ENCODE results near the gene FBXL7.

Gene FBXL7

DNA sequence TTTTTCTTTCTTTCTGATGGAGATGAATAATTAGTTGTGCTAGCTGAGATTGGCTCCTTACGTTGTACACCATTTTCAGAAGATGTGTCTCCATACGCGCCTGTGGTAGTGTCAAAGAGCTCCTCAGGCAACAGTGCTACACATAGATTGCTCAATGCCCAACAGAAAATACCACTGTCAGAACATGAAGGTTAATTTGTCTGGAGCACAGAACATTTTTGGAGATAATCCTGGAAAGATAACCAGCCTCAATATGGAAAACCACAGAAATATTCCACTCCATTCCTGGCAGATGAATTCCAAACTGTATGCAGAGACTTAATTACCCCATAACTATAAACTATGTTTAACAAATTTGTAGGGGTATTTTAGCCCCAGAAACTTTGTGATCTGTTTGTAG lies 446.0 kb downstream of the FBXL7 start:
- DNase-seq (ENCODE audit: low read depth) = no peak

DNA sequence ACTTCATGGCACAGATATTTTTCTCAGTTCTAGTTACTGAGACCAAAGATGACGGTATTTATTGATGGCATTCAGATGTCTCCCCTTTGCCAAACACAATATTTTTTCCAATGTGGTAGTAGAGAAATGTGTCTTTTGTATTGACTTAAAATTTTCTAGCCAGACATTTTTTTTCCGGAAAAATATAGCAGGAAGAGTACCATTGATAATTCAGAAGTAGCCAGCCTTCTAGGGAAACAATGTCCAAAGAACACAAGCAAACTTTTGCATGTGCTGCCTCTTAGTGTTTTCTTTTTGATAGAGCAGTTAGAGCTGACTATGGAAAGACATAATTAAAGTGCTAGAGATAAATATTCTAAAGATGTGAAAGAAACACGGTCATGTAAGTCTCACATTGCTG lies 448.2 kb downstream of the FBXL7 start:
- no peak for DNase-seq (ENCODE audit: low read depth)

DNA sequence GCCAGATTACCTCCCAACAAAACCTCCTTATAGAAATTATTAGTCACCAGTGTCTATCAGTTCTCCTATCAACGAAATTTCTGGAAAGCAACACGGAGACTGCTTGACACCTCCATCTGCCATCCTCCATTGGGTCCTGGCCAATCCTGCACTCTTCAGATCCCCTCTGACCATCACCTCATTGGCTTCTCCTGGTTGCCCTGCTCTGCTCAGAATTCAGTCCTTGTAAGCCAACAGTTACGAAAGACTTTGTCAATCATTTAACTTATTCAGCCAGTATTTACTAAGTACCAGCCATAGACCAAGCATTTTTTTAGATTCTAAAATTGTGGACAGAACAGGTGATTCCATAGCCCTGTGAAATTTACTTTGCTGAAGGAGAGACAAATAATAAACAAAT lies 451.1 kb downstream of the FBXL7 start:
- DNase-seq (ENCODE audit: low read depth) = no peak

DNA sequence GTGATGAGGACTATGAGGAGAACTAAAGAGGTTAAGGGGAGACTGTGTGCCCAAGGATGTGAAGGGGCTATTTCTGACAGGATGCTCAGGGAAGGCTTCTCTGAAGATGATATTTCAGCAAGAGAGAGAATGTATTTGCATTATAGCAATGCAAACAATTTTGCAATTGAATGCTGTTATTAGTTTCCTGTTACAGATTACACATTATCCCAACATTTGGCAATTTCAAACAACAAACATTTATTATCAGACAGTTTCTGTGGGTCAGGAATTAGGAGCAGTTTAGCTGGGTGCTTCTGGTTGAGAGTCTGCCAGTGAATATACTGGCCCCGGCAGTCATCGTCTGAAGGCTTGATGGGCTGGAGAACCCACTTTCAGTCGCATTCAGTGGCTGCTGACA lies 451.6 kb downstream of the FBXL7 start:
- no peak for DNase-seq (ENCODE audit: low read depth)

DNA sequence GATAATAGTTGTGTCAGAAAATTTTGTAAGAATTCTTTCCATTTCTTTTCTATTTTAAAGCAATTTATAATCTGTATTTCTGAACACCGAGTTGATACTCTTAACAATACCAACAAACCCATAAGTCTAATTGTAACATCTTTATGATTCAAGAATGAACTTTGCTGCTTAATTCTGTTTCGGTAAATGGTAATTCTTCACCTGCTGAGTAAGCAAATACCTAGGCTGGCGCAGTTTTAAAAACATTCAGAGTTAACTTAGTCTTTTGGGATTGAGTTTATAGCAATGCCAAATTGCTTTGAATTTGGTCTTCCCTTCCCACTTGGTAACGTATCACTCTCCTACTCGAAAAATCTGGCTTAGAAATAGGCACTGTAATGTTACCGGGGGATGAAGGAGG lies 456.6 kb downstream of the FBXL7 start:
- no peak for DNase-seq (ENCODE audit: low read depth)

DNA sequence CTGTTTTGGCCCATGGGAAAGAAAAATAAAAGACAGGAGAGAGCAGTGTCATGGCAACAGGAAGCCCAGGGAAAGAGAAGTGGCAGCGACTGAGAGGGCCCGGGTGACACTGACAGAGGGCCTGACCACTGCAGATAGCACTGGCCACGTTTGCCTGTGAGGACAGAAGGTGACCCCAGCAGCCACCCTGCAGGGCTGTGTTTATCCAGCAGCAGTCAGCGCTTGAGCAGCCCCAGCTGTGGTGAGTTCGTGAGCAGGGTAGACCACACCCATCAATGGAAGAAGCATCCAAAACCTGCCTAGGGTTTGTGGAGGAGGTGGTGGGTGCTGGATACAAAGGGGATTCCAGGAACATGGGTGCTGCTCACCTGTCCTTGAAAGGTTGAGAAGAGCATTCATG lies 457.1 kb downstream of the FBXL7 start:
- DNase-seq (ENCODE audit: low read depth) = no peak

DNA sequence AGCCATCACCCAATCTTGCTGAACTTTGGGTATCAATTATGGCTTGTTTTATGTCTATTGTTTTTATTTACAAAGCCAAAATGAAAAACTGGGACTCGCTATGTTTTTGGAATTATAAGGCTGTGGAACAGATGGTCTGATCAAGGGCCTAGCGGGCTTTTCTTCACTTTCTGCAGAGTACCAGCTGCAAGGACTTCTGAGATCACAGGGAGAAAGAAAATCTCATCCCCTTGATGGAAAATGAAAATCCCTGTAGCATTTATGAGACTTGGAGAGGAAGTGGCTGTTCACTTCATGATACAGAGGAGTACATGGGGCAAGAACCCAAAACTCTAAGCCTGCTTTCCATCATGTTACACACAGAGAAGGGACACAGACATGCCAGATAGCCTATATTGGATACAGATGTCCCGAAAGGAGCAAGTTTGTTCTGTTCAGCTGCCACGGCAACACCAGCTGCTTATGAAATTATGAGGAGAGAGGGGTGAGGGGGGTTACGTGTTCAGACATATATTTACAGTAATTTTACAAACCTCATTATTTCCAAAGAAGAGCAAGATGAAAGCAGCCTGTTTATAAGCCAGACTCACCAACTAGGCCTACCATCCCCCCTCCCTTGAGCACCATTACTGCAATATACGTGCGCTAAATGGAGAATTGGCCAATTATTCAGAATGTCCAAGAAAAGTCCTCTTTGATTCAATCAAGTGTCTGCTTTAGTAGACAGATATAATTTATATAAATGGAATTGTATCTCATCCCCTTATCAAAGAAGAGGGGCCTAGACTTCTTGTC lies 459.6 kb downstream of the FBXL7 start:
- no peak for DNase-seq (ENCODE audit: low read depth)

DNA sequence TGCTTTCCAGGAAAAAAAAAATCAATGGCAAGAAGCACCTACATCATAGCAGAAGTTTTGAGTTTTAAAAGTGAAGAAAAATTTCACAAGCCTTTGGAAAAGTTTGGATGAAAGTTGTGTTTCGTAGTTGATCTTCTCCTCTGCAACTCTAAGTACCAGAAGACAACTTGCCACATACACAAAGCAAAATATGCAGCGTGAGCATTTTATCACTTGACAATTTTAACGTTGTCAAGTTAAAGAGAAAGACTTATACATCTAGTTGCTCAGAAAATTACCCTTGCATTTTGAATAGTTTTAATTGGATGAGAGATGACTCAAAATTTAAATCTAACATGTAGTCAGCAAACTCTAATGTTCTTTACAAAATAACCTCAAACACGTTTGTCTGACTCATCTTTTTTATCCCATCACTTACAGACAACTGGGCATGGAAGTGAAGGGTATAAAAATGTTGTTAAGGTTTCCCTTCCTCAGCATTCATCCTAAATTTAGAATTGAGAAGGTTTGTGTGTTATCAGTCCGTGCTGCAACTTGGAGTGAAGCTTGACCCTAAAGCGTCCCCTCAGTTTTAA lies 466.2 kb downstream of the FBXL7 start:
- DNase-seq (ENCODE audit: low read depth) = no peak

DNA sequence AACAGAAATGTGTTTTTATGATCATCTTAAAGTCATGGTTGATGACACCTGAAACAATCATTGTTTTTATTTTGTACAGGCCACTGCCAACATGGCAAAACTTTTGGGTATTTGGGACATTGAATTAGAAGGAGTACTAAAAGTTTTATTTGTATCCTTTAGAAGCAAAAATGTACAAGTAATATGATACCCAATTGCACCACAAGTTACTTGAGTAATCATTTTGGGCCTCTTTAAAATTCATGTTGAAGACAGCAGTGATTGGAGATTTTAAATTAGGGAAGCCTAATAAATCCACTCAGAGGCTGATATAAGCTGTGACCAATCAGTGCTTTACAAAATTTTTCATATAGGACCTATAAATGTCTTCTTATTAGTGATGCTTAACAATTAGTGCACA lies 466.7 kb downstream of the FBXL7 start:
- no peak for DNase-seq (ENCODE audit: low read depth)

DNA sequence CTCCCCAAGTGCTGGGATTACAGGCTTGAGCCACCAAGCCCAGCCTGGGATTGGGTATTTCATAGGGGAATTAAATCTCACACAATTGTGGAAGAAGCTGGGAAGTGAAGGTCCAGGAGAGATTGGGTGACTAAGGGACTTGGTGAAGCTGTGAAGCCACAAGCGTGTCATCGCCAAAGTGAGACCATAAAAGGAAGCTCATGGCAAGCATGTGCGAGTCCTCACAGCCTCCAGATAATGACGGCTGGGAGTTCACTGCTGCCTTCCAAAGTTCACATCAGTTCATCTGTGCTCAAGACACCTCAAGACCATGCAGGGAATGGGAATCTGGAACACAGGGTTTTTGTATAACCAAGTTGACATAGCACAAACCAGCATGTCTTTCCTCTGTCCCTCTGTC lies 469.0 kb downstream of the FBXL7 start:
- DNase-seq (ENCODE audit: low read depth) = no peak

DNA sequence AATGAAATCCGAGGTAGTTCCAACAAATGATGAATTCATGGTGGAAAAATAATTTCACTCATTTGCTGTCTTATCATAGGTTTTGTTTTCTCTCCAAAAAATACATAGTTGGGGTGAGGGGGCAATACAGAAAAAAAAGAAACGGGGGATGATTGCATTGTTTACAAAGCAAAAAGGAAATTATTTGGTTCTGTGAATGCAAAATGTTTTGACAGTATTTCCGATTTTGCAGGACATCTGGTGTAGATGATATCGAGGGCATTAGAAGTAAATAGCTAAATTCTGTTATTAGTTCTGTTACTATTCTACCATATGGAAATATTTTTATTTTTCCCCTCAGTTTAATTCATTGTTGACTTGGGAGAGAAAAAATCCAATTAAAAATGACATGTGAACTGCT lies 477.9 kb downstream of the FBXL7 start:
- no peak for DNase-seq (ENCODE audit: low read depth)

DNA sequence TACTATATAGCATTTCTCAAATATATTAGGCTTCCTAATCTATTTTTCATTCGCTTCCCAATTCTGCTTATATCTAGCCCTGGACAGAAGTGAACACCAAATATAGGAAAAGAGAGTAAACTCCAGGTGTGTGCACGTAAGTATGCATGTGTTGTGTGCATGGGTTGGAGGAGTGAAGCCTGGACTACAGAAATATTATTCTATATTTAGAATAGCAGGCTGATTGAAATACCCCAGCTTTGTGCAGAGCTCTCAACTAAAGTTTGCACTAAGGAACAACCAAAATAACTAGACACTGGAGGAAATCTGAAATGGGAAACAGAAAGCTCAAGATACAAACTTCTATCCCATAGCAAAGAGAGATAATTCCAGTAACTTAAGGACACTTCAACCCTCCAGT lies 480.9 kb downstream of the FBXL7 start:
- no peak for DNase-seq (ENCODE audit: low read depth)

DNA sequence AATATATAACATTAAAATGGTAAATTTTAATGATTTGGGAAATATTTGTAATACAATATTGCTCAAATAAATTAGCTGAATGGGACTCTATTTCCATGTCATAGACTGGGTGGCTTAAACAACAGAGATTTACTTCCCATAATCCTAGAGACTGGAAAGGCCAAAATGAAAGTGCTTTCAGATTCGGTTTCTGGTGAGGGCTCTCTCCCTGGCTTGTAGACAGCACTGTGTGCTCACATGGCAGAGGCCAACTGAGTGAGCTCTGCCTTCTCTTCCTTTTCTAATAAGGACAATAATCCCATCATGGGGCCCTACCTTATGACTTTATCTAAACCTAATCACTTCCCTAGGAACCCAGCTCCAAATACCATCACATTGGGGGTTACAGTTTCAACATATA lies 483.4 kb downstream of the FBXL7 start:
- DNase-seq (ENCODE audit: low read depth) = no peak

Measured in T follicular helper cell (primary cell).